HEK293 (cell line): Measurements from ENCODE around the gene CUTC.

Source experiments
- KLF10 ChIP-seq: fragments of 450-650 bp; IDR thresholded peaks from 2 replicates; pipeline ENCODE4 v1.5.1; 2018; ENCODE audit warnings: missing biosample characterization, mild to moderate bottlenecking, missing genetic modification characterization
- ZFHX2 ChIP-seq: fragments of 450-650 bp; formaldehyde crosslinking; conservative IDR thresholded peaks from 2 replicates; pipeline ENCODE4 v1.5.1; 2016; ENCODE audit warnings: missing biosample characterization, missing genetic modification characterization
- ZNF121 ChIP-seq: fragments of 450-650 bp; formaldehyde crosslinking; IDR thresholded peaks from 2 replicates; pipeline ENCODE4 v1.5.1; 2016; ENCODE audit warnings: missing biosample characterization, missing genetic modification characterization
- ZNF19 ChIP-seq: fragments of 450-650 bp; formaldehyde crosslinking; IDR thresholded peaks from 2 replicates; pipeline ENCODE4; 2016; ENCODE audit warnings: missing biosample characterization, missing genetic modification characterization, low read depth
- TF ChIP-seq, protein P1 (sequence below): fragments of 450-650 bp; formaldehyde crosslinking; IDR thresholded peaks from 2 replicates; pipeline ENCODE4 v1.5.1; 2016; ENCODE audit warnings: missing biosample characterization, missing genetic modification characterization
- TF ChIP-seq, protein P2 (sequence below): IDR thresholded peaks from 2 replicates; pipeline ENCODE4 v1.6.1; 2011; ENCODE audit warnings: mild to moderate bottlenecking, low read depth, low read length, borderline replicate concordance
- TF ChIP-seq, protein P3 (sequence below): fragments of 450-650 bp; formaldehyde crosslinking; IDR thresholded peaks from 2 replicates; pipeline ENCODE4 v1.5.1; 2016; ENCODE audit warnings: missing biosample characterization, missing genetic modification characterization
- TF ChIP-seq, protein P4 (sequence below): fragments of 450-650 bp; formaldehyde crosslinking; IDR thresholded peaks from 2 replicates; pipeline ENCODE4 v1.5.1; 2016; ENCODE audit warnings: missing biosample characterization, missing genetic modification characterization
- TF ChIP-seq, protein P5 (sequence below): fragments of 450-650 bp; IDR thresholded peaks from 2 replicates; pipeline ENCODE4 v1.5.1; 2018; ENCODE audit warnings: missing biosample characterization, mild to moderate bottlenecking, missing genetic modification characterization

DNA sequence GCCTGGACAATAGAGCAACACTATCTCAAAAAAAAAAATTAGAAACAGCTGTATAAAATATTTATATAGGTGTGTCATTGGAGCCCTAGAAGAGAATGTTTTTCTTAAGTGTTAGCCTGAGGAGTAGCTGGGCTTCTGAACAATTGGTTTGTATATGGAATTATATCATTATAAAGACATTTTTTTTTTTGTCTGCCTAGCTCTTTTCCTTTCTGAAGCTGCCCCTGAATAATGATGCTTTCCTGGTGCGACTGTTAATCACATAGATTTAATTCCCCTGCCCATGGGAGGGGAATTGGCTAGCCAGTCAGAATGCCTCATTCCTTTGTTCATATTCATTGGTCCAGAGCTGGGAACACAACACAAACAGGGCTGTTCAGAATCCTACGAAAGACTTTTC is 36.5 kb downstream of the CUTC start:
- TF ChIP-seq ZNF121 (no peak), KLF10 (tag by site-specific recombination) (no peak), ZFHX2 (tag by site-specific recombination) (no peak), ZNF19 (no peak)
- TF ChIP-seq, protein P1, sequence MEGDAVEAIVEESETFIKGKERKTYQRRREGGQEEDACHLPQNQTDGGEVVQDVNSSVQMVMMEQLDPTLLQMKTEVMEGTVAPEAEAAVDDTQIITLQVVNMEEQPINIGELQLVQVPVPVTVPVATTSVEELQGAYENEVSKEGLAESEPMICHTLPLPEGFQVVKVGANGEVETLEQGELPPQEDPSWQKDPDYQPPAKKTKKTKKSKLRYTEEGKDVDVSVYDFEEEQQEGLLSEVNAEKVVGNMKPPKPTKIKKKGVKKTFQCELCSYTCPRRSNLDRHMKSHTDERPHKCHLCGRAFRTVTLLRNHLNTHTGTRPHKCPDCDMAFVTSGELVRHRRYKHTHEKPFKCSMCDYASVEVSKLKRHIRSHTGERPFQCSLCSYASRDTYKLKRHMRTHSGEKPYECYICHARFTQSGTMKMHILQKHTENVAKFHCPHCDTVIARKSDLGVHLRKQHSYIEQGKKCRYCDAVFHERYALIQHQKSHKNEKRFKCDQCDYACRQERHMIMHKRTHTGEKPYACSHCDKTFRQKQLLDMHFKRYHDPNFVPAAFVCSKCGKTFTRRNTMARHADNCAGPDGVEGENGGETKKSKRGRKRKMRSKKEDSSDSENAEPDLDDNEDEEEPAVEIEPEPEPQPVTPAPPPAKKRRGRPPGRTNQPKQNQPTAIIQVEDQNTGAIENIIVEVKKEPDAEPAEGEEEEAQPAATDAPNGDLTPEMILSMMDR = no peak
- TF ChIP-seq, protein P2, sequence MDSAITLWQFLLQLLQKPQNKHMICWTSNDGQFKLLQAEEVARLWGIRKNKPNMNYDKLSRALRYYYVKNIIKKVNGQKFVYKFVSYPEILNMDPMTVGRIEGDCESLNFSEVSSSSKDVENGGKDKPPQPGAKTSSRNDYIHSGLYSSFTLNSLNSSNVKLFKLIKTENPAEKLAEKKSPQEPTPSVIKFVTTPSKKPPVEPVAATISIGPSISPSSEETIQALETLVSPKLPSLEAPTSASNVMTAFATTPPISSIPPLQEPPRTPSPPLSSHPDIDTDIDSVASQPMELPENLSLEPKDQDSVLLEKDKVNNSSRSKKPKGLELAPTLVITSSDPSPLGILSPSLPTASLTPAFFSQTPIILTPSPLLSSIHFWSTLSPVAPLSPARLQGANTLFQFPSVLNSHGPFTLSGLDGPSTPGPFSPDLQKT = no peak
- TF ChIP-seq, protein P3, sequence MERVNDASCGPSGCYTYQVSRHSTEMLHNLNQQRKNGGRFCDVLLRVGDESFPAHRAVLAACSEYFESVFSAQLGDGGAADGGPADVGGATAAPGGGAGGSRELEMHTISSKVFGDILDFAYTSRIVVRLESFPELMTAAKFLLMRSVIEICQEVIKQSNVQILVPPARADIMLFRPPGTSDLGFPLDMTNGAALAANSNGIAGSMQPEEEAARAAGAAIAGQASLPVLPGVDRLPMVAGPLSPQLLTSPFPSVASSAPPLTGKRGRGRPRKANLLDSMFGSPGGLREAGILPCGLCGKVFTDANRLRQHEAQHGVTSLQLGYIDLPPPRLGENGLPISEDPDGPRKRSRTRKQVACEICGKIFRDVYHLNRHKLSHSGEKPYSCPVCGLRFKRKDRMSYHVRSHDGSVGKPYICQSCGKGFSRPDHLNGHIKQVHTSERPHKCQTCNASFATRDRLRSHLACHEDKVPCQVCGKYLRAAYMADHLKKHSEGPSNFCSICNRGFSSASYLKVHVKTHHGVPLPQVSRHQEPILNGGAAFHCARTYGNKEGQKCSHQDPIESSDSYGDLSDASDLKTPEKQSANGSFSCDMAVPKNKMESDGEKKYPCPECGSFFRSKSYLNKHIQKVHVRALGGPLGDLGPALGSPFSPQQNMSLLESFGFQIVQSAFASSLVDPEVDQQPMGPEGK = no peak
- TF ChIP-seq, protein P4, sequence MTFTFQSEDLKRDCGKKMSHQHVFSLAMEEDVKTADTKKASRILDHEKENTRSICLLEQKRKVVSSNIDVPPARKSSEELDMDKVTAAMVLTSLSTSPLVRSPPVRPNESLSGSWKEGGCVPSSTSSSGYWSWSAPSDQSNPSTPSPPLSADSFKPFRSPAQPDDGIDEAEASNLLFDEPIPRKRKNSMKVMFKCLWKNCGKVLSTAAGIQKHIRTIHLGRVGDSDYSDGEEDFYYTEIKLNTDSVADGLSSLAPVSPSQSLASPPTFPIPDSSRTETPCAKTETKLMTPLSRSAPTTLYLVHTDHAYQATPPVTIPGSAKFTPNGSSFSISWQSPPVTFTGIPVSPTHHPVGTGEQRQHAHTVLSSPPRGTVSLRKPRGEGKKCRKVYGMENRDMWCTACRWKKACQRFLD (tag by site-specific recombination) = no peak
- TF ChIP-seq, protein P5, sequence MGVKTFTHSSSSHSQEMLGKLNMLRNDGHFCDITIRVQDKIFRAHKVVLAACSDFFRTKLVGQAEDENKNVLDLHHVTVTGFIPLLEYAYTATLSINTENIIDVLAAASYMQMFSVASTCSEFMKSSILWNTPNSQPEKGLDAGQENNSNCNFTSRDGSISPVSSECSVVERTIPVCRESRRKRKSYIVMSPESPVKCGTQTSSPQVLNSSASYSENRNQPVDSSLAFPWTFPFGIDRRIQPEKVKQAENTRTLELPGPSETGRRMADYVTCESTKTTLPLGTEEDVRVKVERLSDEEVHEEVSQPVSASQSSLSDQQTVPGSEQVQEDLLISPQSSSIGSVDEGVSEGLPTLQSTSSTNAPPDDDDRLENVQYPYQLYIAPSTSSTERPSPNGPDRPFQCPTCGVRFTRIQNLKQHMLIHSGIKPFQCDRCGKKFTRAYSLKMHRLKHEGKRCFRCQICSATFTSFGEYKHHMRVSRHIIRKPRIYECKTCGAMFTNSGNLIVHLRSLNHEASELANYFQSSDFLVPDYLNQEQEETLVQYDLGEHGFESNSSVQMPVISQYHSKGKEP = no peak
